Retina (tissue), 1 donor: ENCODE measurements around the gene CDH13.

Experiments
- DNase-seq: peaks from one replicate; pipeline ENCODE4 v3.0.0-alpha.2; 2016

The CDH13 gene

GRCh38 chr16:83005653-83006160 is 378.9 kb downstream of the CDH13 start:
- no peak for DNase-seq

GRCh38 chr16:83010776-83011720 is 384.3 kb downstream of the CDH13 start:
- no peak for DNase-seq

- DNase-seq: no peak
These were observed 385.2 kb downstream of the CDH13 start for GRCh38 chr16:83011939-83012338.

GRCh38 chr16:83013071-83013470 is 386.3 kb downstream of the CDH13 start:
- no peak for DNase-seq

- DNase-seq: no peak
These were observed 393.2 kb downstream of the CDH13 start for GRCh38 chr16:83019963-83020362.

GRCh38 chr16:83021045-83021444 is 394.3 kb downstream of the CDH13 start:
- DNase-seq: no peak

- no peak for DNase-seq
These were observed 395.0 kb downstream of the CDH13 start for GRCh38 chr16:83021746-83022145.

GRCh38 chr16:83023011-83023410 is 396.2 kb downstream of the CDH13 start:
- DNase-seq: no peak

- no peak for DNase-seq
These were observed 396.9 kb downstream of the CDH13 start for GRCh38 chr16:83023640-83024039.

- no peak for DNase-seq
These were observed 401.2 kb downstream of the CDH13 start for GRCh38 chr16:83027973-83028372.

- DNase-seq: no peak
These were observed 402.7 kb downstream of the CDH13 start for GRCh38 chr16:83029467-83029866.

- no peak for DNase-seq
These were observed 404.8 kb downstream of the CDH13 start for GRCh38 chr16:83031524-83031923.

- DNase-seq: no peak
These were observed 410.3 kb downstream of the CDH13 start for GRCh38 chr16:83037102-83037501.

GRCh38 chr16:83037884-83038283 is 411.1 kb downstream of the CDH13 start:
- no peak for DNase-seq

GRCh38 chr16:83040174-83040573 is 413.4 kb downstream of the CDH13 start:
- no peak for DNase-seq

- no peak for DNase-seq
These were observed 417.8 kb downstream of the CDH13 start for GRCh38 chr16:83044589-83044988.

- no peak for DNase-seq
These were observed 419.0 kb downstream of the CDH13 start for GRCh38 chr16:83045790-83046189.

GRCh38 chr16:83046664-83047063 is 419.9 kb downstream of the CDH13 start:
- no peak for DNase-seq

- no peak for DNase-seq
These were observed 424.7 kb downstream of the CDH13 start for GRCh38 chr16:83051451-83051850.

GRCh38 chr16:83054283-83054682 is 427.5 kb downstream of the CDH13 start:
- DNase-seq: no peak

GRCh38 chr16:83058376-83058775 is 431.6 kb downstream of the CDH13 start:
- no peak for DNase-seq

GRCh38 chr16:83059237-83059636 is 432.5 kb downstream of the CDH13 start:
- no peak for DNase-seq

- DNase-seq: no peak
These were observed 439.2 kb downstream of the CDH13 start for GRCh38 chr16:83066011-83066410.

GRCh38 chr16:83066881-83067280 is 440.1 kb downstream of the CDH13 start:
- no peak for DNase-seq

- no peak for DNase-seq
These were observed 441.9 kb downstream of the CDH13 start for GRCh38 chr16:83068686-83069085.
